ENCODE results near the gene DNAH8.
"Not testable (repeated sequence)": the region's sequence is repeated elsewhere in the genome, so short reads cannot be mapped to it uniquely, and the experiment has no call there.

Gene DNAH8

DNA sequence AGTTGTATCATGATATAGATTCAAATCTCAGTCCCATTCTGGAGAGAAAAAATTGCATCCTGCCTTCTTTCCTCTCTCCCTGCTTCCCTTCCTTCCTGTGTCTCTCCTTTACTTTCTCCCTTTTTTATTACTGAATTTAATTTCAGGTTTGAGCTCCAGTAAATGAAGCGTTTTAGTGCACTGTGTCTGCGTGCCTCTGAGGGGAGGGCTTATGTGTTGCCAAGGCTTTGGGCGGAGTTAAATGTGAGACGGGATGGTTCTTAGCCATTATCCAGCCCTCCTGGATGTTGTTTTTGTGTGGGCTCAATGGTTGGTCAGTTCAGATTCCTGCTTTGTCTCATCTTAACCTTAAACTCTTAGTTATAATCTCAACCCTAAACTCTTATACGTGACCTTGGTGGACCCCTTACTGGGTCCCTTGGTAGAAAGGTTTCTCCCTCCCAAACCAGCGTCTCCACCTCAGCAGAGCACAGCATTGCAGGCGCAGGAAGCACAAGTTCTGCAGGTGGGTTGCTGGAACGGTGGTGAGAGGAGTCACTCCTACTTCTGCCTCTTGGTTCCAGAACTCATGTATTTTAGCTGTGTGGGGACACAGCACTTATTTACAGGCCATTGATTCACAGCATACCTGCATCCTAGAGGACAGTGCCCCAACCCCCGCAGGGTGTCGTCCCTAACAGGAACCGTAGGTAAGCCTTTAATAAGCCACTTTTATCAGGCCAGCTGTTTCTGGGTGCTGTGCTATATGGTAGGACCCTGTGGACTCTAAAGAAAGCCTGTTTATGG, 68.5 kb downstream of the DNAH8 start:
- in situ Hi-C loops (cut with HindIII; ENCODE audit: low pct_ligation_motif_present, low pct_unique_long_range_greater_than_20kb, low sequenced_read_pairs) = no loop called here
- no peak for DNase-seq

DNA sequence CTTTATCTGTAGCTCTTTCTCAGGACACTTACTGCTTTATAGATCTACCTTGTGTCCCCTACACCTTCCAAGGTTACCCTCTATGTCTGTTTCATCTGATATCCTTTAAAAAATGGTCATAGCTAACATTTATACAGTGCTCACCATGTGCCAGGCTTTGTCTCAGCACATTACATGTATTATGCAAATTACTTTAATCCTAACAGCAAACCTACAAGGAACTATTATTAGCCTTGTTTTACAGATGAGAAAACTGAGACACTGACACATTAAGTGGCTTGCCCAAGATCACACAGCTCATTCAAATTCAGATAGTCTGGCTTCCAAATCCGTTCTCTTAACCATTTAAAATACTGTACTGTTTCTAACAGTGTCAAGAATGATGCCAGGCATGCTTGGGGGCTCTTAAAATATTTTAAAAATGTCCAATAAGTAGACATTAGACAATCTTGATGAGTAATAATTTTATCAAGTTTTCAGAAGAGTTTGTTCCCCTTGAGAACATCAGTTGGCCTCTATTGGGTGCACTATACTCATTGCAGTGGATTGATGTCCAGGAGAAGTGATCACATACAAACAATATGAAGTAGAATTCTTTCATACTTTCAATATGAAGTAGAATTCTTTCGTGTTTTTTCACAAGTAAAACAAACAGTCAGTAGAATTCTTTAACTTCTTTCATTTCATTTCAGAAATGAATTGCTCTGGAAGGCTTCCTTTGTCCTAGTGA, 69.6 kb downstream of the DNAH8 start:
- in situ Hi-C loops (cut with HindIII; ENCODE audit: low pct_ligation_motif_present, low pct_unique_long_range_greater_than_20kb, low sequenced_read_pairs) = no loop called here
- DNase-seq = no peak

DNA sequence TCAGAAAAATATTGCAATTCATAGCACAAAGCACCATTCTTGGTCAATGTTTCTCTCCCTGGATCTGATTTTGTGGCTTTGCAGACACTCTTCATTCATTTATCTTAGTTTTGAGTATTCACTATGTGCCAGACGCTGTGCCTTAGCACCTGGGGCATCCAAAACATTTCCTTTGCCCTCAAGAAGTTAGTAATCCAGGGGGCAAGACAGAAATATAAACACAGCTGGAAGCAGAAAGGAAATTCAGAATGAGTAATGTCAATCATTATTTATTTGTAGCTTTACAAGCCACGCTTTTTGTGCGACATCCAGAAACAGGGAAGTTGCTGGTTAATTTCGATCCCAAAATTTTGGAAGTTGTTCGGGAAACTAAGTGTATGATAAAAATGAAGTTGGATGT, 71.4 kb downstream of the DNAH8 start:
- DNase-seq = no peak
- in situ Hi-C loops (cut with HindIII; ENCODE audit: low pct_ligation_motif_present, low pct_unique_long_range_greater_than_20kb, low sequenced_read_pairs) = no loop called here

DNA sequence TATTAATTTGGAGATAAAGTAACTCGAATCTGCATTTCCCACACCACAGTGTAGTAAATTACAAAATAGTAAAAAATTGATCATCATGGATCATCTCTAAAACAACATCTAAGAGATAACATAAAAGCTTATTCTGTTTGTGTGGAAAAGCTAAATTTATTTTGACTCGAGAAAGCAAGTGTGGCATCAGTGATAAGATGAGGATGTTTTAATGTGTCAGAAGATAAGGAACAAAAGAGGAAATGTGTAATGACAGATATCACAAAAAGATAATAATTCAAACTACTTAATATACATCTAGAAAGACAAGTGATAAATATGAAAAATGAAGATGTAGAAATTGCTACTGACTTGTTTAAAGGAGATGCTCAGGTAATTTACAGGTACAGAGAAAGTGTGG, 74.1 kb downstream of the DNAH8 start:
- in situ Hi-C loops (cut with HindIII; ENCODE audit: low pct_ligation_motif_present, low pct_unique_long_range_greater_than_20kb, low sequenced_read_pairs) = no loop called here

DNA sequence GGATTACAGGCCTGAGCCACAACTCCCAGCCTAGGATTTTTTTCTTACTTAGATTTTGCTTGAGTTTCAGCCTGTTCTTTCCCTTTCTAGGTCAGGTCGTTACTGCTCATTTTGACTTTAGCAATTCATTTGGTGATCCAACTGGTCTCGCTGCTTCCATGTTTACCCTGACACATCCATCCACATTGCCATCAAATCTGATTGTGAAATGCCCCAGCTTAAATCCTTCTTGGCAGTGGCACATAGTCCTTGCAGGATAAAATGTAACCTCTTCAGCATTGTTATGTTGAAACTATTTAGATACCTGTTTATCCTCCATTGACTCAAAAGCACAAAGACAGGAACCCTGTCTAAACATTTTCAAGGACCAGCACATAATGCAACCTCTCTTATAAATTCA, 77.2 kb downstream of the DNAH8 start:
- in situ Hi-C loops (cut with HindIII; ENCODE audit: low pct_ligation_motif_present, low pct_unique_long_range_greater_than_20kb, low sequenced_read_pairs) = no loop called here
- no peak for DNase-seq

More for the DNA sequence above, 74.1 kb downstream of the DNAH8 start:
- no peak for DNase-seq

DNA sequence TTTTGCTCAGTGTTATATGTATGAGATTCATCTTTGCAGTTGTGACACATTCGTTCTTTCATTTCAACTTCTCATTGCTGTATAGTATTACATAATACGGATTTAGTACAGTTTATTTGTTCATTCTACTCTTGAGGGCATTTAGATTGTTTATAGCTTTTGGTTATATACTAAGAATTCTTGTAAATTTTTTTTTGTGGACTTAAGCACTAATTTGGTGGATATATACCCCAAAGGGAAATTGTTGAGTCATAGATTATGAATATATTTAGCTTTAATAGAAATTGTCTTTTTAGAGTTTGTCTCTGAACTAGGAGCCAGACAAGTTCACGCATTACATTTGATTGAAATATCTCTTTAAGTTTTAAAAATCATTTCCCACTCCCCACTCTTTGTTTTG, 79.6 kb downstream of the DNAH8 start:
- in situ Hi-C loops (cut with HindIII; ENCODE audit: low pct_ligation_motif_present, low pct_unique_long_range_greater_than_20kb, low sequenced_read_pairs) = no loop called here
- DNase-seq = no peak

DNA sequence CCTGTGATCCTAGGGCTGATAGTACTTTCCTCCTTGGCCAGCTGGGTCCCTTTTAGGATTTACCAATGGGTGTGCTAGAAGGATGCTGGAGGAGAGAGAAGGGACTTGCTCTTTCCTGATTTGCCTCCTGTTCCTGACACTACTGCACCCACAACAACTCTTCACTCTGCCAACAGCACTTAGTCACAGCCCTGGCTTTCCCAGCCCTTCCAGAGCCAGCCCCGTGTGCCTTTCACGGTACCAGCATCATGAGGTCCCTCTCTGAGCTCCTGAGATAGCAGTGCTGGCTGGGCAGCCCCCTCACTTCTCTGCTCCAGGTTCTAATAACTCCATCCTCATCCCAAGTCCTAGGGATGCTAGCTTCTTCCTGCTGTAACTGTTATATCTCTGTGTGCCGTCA, 80.9 kb downstream of the DNAH8 start:
- in situ Hi-C loops (cut with HindIII; ENCODE audit: low pct_ligation_motif_present, low pct_unique_long_range_greater_than_20kb, low sequenced_read_pairs) = no loop called here
- DNase-seq = no peak

DNA sequence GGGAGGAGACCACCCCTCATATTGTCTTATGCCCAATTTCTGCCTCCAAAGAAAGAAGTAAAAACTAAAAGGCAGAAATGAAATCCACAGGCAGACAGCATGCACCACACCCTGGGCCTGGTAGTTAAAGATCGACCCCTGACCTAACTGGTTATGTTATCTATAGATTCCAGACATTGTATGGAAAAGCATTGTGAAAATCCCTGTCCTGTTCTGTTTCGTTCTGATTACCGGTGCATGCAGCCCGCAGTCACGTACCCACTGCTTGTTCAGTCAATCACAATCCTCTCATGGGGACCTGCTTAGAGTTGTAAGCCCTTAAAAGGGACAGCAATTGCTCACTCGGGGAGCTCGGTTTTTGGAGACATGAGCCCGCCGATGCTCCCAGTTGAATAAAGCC, 81.3 kb downstream of the DNAH8 start:
- DNase-seq; in situ Hi-C loops (cut with HindIII; ENCODE audit: low pct_ligation_motif_present, low pct_unique_long_range_greater_than_20kb, low sequenced_read_pairs): not testable (repeated sequence)

DNA sequence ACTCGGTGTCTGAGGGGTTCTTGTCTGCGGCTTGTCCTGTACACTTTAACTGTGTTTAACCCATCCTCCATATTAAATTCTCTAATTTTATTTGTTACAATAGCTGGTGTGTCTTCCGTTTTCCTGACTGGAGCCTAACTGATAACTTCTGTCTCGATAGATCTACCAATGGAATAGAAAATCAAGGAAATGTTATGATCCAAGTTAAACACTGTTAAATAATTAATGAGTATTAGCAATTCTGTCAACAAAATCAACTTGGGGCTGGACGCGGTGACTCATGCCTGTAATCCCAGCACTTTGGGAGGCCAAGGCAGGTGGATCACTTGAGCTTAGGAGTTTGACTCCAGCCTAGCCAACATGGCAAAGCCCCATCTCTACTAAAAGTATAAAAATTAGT, 81.7 kb downstream of the DNAH8 start:
- in situ Hi-C loops (cut with HindIII; ENCODE audit: low pct_ligation_motif_present, low pct_unique_long_range_greater_than_20kb, low sequenced_read_pairs) = no loop called here
- DNase-seq = no peak

DNA sequence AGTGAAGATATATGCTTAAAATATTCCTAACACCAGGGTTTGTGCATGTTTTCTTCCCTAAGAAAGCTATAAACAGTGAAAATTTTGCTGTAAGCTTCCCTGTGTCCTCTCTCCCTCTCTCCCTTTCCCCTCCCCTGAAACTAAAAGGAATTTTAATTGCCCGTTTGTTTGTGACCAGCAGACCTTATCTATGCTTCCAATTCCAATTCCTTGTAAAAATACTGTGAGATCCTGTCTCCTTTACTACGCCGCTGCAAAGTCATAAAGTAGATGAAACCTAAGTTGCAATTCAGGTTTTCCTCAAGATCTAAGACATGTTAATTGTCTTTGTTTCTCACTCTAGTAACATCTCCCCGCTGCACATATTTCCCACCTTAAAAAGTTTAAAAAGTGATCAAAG, 82.3 kb downstream of the DNAH8 start:
- in situ Hi-C loops (cut with HindIII; ENCODE audit: low pct_ligation_motif_present, low pct_unique_long_range_greater_than_20kb, low sequenced_read_pairs) = no loop called here
- no peak for DNase-seq

DNA sequence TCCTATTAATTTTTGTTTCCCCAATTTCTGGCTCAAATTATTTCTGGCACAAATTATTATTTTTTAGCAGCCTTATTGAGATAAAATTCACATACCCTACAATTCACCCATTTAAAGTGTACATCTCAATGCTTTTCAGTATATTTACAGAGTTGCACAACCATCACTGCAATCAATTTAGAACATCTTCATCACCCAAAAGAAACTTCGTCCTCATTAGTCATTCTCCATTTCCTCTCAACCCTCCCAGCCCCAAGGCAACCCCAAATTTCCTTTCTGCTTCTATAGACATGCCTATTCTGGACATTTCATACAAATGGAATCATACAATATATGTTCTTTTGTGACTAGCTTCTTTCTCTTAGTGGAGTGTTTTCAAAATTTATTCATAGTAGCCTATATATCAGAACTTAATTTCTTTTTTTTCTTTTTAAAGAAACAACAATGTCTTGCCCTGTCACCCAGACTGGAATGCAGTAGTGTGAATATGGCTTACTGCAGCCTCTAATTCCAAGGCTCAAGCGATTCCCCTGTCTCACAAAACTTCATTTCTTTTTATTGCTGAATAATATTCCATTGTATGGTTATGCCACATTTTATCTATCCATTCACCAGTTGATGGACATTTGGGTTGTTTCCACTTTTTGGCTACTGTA, 84.5 kb downstream of the DNAH8 start:
- no peak for DNase-seq
- in situ Hi-C loops (cut with HindIII; ENCODE audit: low pct_ligation_motif_present, low pct_unique_long_range_greater_than_20kb, low sequenced_read_pairs) = no loop called here

DNA sequence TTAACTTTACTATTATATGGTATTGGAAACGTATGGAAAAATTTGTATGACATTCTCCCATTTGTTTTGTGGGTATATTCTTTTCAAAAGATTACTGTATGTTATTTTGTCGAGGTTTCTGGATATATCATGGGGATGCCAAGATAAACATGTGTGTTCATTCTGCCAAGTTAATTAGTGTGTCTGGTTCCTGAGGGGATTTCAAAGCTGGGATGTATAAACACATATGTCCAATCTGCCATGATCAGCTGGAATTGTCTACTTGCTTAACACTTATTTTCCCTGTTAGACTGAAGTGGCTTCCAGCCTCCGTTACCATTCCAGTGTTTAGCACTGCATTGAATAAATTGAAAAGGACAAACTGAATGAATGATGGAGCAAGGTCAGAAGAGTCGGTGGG, 86.2 kb downstream of the DNAH8 start:
- DNase-seq = no peak
- in situ Hi-C loops (cut with HindIII; ENCODE audit: low pct_ligation_motif_present, low pct_unique_long_range_greater_than_20kb, low sequenced_read_pairs) = no loop called here

DNA sequence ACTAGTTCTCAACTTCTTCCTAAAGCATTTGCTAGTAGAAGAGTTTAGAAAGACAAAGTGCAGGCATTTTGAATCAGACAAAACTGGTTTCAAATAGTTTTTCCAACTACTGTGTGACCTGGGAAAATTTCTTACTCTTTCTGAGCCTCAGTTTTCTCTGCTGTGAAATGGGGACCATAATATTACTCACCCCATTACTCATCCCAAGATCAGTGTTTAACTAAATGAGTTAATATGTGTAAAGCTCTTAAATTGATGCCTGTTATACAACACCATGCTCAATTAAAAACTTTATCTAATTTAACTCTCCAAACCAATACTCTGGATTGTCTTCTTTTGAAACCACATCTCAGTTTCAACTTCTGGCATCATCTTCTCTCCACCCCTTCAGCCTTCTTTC, 87.4 kb downstream of the DNAH8 start:
- DNase-seq = no peak
- in situ Hi-C loops (cut with HindIII; ENCODE audit: low pct_ligation_motif_present, low pct_unique_long_range_greater_than_20kb, low sequenced_read_pairs) = no loop called here

DNA sequence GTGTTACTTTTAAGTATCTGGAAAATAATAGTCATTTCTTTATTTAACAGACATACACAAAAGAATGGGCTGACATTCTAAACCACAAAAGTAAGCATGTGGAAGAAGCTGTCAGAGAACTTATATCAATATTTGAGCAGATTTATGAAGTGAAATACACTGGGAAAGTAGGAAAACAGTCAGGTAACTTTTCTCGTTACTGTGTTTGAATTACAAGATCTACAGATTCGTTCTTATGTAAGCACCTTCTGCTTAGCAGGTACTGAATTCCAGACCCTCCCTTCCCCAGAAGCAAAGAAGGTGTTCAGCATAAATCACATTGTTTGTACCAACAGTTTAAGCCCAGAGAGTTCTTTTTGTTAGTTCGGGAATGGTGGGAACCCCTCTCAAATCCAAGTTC, 88.0 kb downstream of the DNAH8 start:
- in situ Hi-C loops (cut with HindIII; ENCODE audit: low pct_ligation_motif_present, low pct_unique_long_range_greater_than_20kb, low sequenced_read_pairs) = no loop called here
- DNase-seq = no peak

DNA sequence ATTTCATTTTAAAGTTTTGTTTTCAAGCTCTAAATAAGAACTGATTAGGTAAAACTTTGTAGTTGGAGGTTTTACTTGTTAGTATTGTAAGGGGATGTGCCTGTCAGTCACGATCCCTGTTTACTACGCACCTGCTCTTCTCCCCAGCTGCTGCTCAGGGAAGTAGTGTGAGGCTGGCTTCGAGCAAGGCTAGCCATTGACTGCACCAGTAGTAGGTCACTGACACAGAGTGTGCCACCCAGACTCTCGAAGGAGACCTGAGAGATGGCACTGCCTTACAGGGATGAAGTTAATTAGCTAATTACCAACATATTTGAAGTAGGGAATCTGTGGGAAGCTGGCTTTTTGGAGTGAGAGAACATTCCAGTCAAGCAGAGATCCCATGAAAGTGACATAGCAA, 89.2 kb downstream of the DNAH8 start:
- no peak for DNase-seq
- in situ Hi-C loops (cut with HindIII; ENCODE audit: low pct_ligation_motif_present, low pct_unique_long_range_greater_than_20kb, low sequenced_read_pairs) = no loop called here

DNA sequence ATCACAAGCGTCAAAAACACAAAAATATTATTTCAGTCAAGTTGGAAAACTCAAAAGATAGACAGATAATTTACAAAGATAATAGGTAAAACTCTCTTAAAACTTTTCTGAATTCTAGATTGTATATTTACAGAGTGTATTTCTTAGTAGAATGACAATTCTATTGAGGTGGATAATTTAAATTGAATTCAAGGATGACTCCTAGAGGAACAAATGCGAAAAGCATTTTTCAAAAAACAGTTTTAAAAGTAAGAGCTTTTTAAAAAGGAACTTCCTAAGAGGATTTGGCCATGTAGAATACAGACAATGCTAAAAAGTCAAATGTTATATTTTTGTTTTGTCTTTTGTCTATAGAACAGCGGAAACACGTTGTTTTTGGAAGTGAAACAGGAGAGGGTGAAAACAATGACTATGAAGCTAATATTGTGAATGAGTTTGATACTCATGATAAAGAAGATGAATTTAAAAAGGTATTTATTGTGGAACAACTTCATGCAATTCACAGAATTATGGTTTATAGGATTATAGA, 90.1 kb downstream of the DNAH8 start:
- no peak for DNase-seq

DNA sequence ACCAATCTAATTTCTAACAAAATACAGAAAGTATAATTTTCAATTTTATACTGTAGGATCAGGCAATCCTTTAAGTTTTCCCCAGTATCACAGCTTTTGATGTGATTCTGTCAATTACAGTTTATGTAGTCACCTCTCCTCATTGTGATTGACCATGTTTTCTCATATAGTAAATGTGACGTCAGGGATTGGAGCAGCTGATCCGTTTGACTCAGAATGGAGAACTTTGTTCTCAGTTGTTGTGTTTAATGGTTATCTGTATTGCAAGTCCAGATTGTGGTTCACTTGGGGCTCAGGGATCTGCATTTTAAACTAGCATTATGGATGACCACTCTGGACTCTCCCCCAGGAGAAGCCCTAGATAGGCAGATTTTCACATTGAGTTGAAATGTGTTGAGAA, 90.6 kb downstream of the DNAH8 start:
- in situ Hi-C loops (cut with HindIII; ENCODE audit: low pct_ligation_motif_present, low pct_unique_long_range_greater_than_20kb, low sequenced_read_pairs) = no loop called here
- DNase-seq = no peak

More for the DNA sequence above, 90.1 kb downstream of the DNAH8 start:
- in situ Hi-C loops (cut with HindIII; ENCODE audit: low pct_ligation_motif_present, low pct_unique_long_range_greater_than_20kb, low sequenced_read_pairs) = no loop called here

DNA sequence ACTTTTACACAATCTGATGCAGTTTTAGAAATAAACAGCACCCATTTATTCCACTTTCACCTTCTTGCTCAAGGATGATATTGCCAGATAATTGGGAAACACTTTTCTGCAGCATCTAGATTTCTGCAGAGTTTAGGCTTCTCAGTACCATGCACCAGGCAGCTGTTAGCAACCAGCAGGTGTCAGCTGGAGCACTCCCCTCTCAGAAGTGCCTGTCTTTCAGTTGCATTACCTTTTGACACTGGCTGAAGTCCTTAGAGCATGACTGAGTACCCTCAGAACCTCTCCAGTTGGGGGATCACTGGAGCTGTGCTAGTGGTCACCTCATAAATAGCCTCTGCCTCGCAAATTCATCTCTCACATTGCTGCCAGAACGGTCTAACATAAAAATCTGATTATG, 91.2 kb downstream of the DNAH8 start:
- in situ Hi-C loops (cut with HindIII; ENCODE audit: low pct_ligation_motif_present, low pct_unique_long_range_greater_than_20kb, low sequenced_read_pairs) = no loop called here
- no peak for DNase-seq

DNA sequence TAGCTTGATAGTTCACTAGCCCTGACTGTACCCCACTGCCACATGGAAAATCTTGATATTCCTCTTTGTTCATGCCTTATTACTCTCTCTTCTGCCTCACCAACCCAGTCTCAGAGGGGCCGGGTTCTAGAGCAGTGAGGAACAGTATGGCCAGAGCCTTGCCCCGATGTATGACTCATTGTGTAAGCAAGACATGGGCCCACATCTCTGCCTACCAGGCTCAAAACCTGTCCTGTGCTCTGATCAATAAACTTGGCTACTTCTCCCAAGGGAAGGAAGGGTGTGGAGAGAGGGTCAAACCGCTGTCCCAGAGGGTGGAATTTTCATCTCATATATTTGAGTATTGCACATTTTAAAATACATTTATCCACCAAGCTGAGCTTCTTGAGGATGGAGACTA, 91.7 kb downstream of the DNAH8 start:
- no peak for DNase-seq
- in situ Hi-C loops (cut with HindIII; ENCODE audit: low pct_ligation_motif_present, low pct_unique_long_range_greater_than_20kb, low sequenced_read_pairs) = no loop called here

Measured in ACHN (cell line).